Thymus (tissue), 11 donors: Measurements from ENCODE around the gene MTURN. TPM values are rescaled to one million over a fixed set of nuclear protein-coding genes. Genes with fewer than 3 reads are reported as not detected.

ENCODE experiments used
- DNase-seq, 9 donors: peaks; one replicate each; pipeline ENCODE4 v3.0.0-alpha.2; 2013; ENCODE audit warnings: low spot score in 9 of 9, low read depth in 6 of 9, missing footprints in 1 of 9
- H3K27ac ChIP-seq, 2 donors: one replicate each; pipeline ENCODE4 v1.5.1; 2013; ENCODE audit warnings: control low read depth in 1 of 2, low read depth in 1 of 2, low read length in 1 of 2, mild to moderate bottlenecking in 1 of 2, moderate library complexity in 1 of 2
- H3K27me3 ChIP-seq, 2 donors: one replicate each; pipeline ENCODE4 v1.5.1; 2013; ENCODE audit warnings: low read length in 1 of 2; ENCODE audit not compliant: control insufficient read depth in 2 of 2, insufficient read depth in 1 of 2
- H3K36me3 ChIP-seq, 2 donors: one replicate each; pipeline ENCODE4 v1.5.1; 2013; ENCODE audit warnings: low read length in 1 of 2, mild to moderate bottlenecking in 1 of 2, moderate library complexity in 1 of 2; ENCODE audit not compliant: control insufficient read depth in 2 of 2, insufficient read depth in 2 of 2
- H3K4me1 ChIP-seq, 2 donors: one replicate each; pipeline ENCODE4 v1.5.1; 2013; ENCODE audit warnings: low read length in 2 of 2; ENCODE audit not compliant: control insufficient read depth in 2 of 2, insufficient read depth in 2 of 2
- H3K4me3 ChIP-seq, 2 donors: one replicate each; pipeline ENCODE4 v1.5.1; 2013; ENCODE audit warnings: low read length in 2 of 2, control low read depth in 1 of 2, mild to moderate bottlenecking in 1 of 2
- H3K9me3 ChIP-seq, 2 donors: one replicate each; pipeline ENCODE4 v1.5.1; 2013; ENCODE audit warnings: low read length in 1 of 2, mild to moderate bottlenecking in 1 of 2; ENCODE audit not compliant: control insufficient read depth in 2 of 2, insufficient read depth in 1 of 2
- WGBS: extraction: QIAGEN DNeasy Blood & Tissue Kit; methylation state at CpG from one replicate; pipeline ENCODE4 v1.1.7; 2013; 5-methylcytosine and 5-hydroxymethylcytosine counted together
- polyA plus RNA-seq: library from polyadenylated mRNA; stranded (reverse); fragments of 200-250 nt; gene quantifications from one replicate; pipeline ENCODE4 v1.2.3, GENCODE V29; 2013
- total RNA-seq: library from RNA; stranded (reverse); fragments of 120-200 nt; gene quantifications from one replicate; pipeline ENCODE4 v1.2.4, GENCODE V29; 2013
- donor health status: healthy.

Gene MTURN
- total and polyA plus RNA-seq, 2 donors, result 6.4 to 18.9 TPM

GRCh38 chr7:30162622-30163124, 27.9 kb downstream of the MTURN start:
- peak overlapping the region in 1 of 2 donors; percentile 8 for H3K4me3 ChIP-seq
- no peaks in the 10 kb centered on the region for H3K9me3 ChIP-seq
- no peaks in the 10 kb centered on the region for H3K27me3 ChIP-seq
- H3K4me1 ChIP-seq, result peaks cover 45 to 62% of the 10 kb centered on the region in 2 donors
- WGBS, result 54% methylated on average over 5 of the region's 5 CpGs
- H3K27ac ChIP-seq, result peak overlapping the region; percentile 79
- no peaks in the 10 kb centered on the region for H3K36me3 ChIP-seq
- DNase-seq, result peak in 1 of 9 donors; percentile 64

DNA sequence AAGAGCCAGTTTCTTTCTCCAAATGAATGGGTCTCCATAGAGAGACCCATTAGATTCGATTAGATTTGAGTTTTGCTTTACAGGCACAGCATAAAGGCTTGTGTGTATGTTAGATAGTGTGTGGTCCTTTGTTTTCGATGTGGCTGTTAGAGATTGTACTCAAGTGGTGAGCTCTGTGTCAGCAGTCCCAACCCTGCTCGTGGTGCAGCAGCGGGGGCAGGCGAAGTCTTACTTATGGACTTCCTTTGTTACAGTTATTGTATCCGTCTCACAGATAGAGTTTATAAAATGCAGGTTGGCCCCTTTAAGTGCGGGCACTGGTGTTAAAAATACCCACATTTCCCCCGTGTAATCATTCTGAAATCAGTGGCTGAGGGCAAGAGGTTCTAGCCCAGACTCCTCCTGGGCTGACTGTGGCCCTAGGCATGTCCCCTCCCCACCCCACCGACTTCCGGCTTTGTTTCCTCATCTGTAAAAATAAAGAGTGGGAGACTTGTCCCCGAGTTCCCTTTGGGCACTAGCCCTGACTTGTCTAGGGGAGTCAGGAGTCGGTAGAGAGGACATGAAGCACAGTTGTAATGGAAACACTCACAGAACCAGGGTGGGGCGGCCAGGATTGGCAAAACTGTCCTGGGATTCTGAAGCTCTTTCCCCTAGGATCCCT, 28.6 kb downstream of the MTURN start:
- peak in 1 of 9 donors; percentile 47 for DNase-seq
- H3K4me1 ChIP-seq, result peaks cover 40 to 57% of the 10 kb centered on the region in 2 donors
- H3K4me3 ChIP-seq, result no peak overlapping the region
- 38% methylated on average over 13 of the region's 13 CpGs for WGBS
- no peaks in the 10 kb centered on the region for H3K36me3 ChIP-seq
- no peaks in the 10 kb centered on the region for H3K27me3 ChIP-seq
- no peaks in the 10 kb centered on the region for H3K9me3 ChIP-seq
- H3K27ac ChIP-seq, result peak overlapping the region; percentile 10 to 14

GRCh38 chr7:30164567-30164966, 29.8 kb downstream of the MTURN start:
- no peaks in the 10 kb centered on the region for H3K9me3 ChIP-seq
- peaks cover 29 to 45% of the 10 kb centered on the region in 2 donors for H3K4me1 ChIP-seq
- no peak overlapping the region for H3K27ac ChIP-seq
- WGBS, result 88% methylated on average over 6 of the region's 6 CpGs
- H3K36me3 ChIP-seq, result no peaks in the 10 kb centered on the region
- no peaks in the 10 kb centered on the region for H3K27me3 ChIP-seq
- no peak overlapping the region for H3K4me3 ChIP-seq
- peak in 1 of 9 donors; percentile 53 for DNase-seq

- peaks cover 22 to 36% of the 10 kb centered on the region in 2 donors for H3K4me1 ChIP-seq
- H3K27me3 ChIP-seq, result no peaks in the 10 kb centered on the region
- H3K9me3 ChIP-seq, result no peaks in the 10 kb centered on the region
- DNase-seq, result no peak
- H3K36me3 ChIP-seq, result no peaks in the 10 kb centered on the region
- WGBS, result 92% methylated on average over 3 of the region's 3 CpGs
- H3K27ac ChIP-seq, result no peak overlapping the region
- H3K4me3 ChIP-seq, result no peak overlapping the region
Observed at GRCh38 chr7:30165590-30165989, 30.8 kb downstream of the MTURN start.

DNA sequence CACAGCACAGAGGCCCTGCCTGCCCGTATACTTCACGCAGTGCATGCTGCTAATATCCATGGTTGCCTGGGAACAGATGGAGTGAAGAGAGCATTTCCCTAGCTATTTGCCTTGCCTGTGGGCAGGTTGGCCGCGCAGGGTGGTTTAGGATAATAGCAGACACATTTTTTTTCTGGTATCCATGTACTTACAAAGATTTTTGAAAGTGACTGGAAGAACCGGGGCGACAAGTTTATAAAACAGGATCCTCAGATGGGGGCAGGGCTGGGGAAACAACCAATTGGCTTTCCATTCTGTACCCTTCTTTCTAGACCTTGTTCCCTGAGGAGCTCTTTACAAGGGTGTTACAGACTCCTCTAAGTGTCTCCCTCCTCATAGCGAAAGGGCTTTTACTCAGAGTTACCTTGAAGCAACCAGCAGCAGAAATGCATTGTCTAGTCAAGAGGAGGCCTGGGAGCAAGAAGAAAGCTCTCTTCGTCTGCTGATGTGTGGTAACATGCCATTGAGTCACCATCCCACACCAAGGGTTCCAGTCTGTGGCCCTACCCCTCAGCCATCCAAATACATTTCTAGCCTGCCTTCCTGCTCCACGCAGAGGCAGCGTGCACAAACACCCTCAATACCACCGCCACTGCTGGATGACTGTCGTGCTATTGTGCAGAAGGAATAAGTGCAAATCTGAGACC, 31.5 kb downstream of the MTURN start:
- Histone ChIP-seq H3K9me3 (no peaks in the 10 kb centered on the region), H3K4me1 (peaks cover 22 to 29% of the 10 kb centered on the region in 2 donors), H3K27me3 (no peaks in the 10 kb centered on the region), H3K27ac (no peak overlapping the region), H3K36me3 (no peaks in the 10 kb centered on the region), H3K4me3 (no peak overlapping the region)
- 96% methylated on average over 12 of the region's 12 CpGs for WGBS
- no peak for DNase-seq

- no peak for DNase-seq
- no peak overlapping the region for H3K27ac ChIP-seq
- H3K4me3 ChIP-seq, result no peak overlapping the region
- WGBS, result 94% methylated on average over 5 of the region's 5 CpGs
- H3K27me3 ChIP-seq, result no peaks in the 10 kb centered on the region
- H3K36me3 ChIP-seq, result no peaks in the 10 kb centered on the region
- no peaks in the 10 kb centered on the region for H3K9me3 ChIP-seq
- H3K4me1 ChIP-seq, result peaks cover 19 to 24% of the 10 kb centered on the region in 2 donors
Observed at GRCh38 chr7:30166841-30167235, 32.1 kb downstream of the MTURN start.

- H3K27me3 ChIP-seq, result no peaks in the 10 kb centered on the region
- H3K9me3 ChIP-seq, result no peaks in the 10 kb centered on the region
- WGBS, result 96% methylated on average over 6 of the region's 6 CpGs
- no peak overlapping the region for H3K27ac ChIP-seq
- no peak for DNase-seq
- H3K36me3 ChIP-seq, result no peaks in the 10 kb centered on the region
- no peak overlapping the region for H3K4me3 ChIP-seq
- peaks cover 10 to 16% of the 10 kb centered on the region in 2 donors for H3K4me1 ChIP-seq
Observed at GRCh38 chr7:30167901-30168300, 33.1 kb downstream of the MTURN start.

GRCh38 chr7:30168835-30169573, 34.2 kb downstream of the MTURN start:
- Histone ChIP-seq H3K27me3 (no peaks in the 10 kb centered on the region), H3K36me3 (no peaks in the 10 kb centered on the region), H3K27ac (no peak overlapping the region), H3K4me3 (no peak overlapping the region), H3K4me1 (peaks cover 0 to 6% of the 10 kb centered on the region in 2 donors), H3K9me3 (no peaks in the 10 kb centered on the region)
- WGBS, result 94% methylated on average over 16 of the region's 16 CpGs
- no peak for DNase-seq

DNA sequence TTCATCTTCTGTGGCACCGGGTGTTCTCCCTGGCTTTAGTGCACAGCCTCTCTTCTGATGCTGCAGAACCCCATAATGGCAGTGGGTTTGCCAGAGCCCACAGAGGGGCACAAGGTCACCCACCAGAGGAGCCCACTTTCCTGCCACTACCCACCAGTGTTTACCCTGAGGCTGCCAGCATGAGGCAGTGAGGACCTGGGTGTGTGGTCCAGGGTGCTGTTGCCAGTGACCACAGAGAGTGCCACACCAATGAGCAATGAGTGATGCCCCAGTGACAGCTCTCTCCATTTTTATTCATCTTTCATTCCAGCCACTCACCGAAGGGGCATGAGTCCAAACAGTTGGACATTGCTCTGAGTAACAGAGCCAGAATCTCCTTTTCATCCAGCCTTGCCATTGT, 34.8 kb downstream of the MTURN start:
- 96% methylated on average over 2 of the region's 2 CpGs for WGBS
- Histone ChIP-seq H3K4me3 (no peak overlapping the region), H3K36me3 (no peaks in the 10 kb centered on the region), H3K9me3 (no peaks in the 10 kb centered on the region), H3K4me1 (peaks cover 0 to 6% of the 10 kb centered on the region in 2 donors), H3K27ac (no peak overlapping the region), H3K27me3 (no peaks in the 10 kb centered on the region)
- DNase-seq, result no peak
